GM12874 (cell line): ENCODE measurements around the gene ERC1.

Experiments used
- TF ChIP-seq, protein P1 (sequence below): IDR thresholded peaks from 2 replicates; pipeline ENCODE4 v1.5.1; 2011; ENCODE audit warnings: low read depth, mild to moderate bottlenecking, control low read depth, low read length, moderate library complexity; ENCODE audit not compliant: insufficient read depth

The ERC1 gene

DNA sequence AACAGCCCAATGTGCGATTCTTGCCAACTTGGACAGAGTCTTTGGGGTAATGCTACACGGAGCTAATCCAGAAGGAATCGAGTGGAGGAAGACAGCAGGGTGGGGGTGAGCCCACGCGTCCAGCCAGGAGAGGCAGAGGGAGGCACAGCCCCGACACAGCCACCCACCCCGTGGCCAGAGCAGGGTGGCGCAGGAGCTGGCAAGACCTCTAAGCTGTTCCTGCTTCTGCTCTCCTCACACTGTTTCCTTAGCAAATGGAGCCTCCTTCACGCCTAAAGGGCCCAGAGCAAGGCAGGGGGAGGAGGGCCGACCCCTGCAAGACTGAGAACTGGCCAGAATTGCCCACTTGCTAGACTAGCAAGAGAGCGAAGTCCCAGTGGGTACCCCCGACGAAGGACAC lies 511.8 kb downstream of the ERC1 start:
- TF ChIP-seq, protein P1, sequence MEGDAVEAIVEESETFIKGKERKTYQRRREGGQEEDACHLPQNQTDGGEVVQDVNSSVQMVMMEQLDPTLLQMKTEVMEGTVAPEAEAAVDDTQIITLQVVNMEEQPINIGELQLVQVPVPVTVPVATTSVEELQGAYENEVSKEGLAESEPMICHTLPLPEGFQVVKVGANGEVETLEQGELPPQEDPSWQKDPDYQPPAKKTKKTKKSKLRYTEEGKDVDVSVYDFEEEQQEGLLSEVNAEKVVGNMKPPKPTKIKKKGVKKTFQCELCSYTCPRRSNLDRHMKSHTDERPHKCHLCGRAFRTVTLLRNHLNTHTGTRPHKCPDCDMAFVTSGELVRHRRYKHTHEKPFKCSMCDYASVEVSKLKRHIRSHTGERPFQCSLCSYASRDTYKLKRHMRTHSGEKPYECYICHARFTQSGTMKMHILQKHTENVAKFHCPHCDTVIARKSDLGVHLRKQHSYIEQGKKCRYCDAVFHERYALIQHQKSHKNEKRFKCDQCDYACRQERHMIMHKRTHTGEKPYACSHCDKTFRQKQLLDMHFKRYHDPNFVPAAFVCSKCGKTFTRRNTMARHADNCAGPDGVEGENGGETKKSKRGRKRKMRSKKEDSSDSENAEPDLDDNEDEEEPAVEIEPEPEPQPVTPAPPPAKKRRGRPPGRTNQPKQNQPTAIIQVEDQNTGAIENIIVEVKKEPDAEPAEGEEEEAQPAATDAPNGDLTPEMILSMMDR: no peak

DNA sequence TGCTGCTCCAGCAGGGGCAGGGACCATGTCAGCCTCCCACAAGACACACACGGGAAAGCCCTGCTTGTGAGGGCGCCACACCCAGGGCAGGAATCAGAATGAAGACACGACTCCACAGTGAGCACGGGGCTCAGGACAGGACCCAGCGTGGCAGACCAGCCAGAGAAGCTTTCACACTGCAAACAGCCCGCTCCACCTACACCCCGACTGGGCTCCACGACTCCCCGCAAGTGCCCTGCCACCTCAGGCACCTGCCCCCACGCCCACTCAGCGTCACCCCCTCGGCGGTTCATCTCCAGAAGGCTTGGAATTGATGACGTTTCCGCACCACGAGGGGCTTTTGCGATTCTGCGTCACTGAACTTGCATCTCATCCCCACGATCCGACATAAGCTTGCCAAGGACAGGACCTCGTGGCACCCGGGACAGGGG lies 512.3 kb downstream of the ERC1 start:
- TF ChIP-seq, protein P1: no peak

DNA sequence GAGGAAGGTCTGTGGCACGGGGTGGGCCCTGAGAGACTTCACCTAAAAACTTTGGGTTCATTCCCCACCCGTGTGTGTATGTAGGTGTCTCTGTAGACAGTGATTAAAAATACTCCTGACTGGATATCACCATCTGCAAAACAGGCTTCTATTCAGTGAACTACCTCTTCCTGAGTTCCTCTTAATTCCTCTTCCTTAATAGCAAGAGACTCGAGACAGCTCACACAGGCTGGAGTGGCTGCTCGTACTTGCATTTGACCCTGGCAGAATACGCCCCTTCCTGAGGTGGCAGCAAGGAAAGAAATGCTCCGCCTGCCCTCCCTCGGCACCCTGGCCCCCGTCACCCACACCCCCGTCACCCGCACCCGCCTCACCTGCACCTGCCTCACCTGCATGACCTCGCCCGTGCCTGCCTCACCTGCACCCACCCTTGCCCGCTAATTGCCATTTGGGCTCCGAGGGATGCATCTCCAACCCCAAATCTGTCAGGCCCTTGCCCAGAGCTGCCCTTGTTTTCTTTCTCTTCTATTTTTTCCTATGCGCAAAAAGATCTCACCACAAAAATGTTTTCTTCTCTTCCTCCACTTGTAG lies 513.4 kb downstream of the ERC1 start:
- TF ChIP-seq, protein P1: no peak

DNA sequence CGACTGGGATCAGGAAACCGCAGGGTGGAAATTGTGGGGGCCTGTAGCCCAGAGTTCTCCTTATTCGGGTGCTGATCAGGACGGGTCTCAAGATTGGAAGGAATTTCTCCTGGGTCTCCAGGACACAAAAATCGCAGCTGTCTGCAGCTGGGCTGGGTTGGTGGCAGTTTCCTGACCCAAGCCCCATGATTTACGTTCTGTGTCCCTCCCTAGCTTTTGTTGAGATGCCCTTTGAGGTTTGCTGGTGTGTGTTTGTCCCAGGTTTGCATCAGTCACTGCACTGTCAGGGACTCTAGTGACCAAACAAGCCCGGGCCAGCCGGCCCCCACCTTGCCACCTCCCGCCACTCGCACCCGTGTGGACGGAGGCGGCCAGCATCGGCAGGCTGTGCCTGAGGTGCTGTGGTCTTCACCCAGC lies 513.9 kb downstream of the ERC1 start:
- TF ChIP-seq, protein P1: no peak

DNA sequence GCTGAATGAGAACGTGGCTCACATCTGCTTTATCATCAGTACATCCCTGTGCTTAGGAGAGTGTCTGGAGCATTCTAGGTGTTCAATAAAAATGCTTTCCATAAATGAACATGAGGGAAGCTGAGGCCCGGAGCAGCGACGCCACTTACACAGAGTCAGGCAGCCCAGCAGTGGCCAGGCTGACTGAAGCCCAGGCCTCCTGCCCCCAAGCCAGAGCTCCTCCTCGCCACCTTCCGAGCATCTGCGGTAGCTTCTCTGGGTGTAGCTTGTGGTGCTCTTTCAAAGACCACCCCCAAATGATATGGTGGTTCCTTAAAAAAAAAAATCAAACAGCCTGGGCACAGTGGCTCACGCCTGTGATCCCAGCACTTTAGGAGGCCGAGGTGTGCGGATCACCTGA lies 514.6 kb downstream of the ERC1 start:
- TF ChIP-seq, protein P1: no peak

DNA sequence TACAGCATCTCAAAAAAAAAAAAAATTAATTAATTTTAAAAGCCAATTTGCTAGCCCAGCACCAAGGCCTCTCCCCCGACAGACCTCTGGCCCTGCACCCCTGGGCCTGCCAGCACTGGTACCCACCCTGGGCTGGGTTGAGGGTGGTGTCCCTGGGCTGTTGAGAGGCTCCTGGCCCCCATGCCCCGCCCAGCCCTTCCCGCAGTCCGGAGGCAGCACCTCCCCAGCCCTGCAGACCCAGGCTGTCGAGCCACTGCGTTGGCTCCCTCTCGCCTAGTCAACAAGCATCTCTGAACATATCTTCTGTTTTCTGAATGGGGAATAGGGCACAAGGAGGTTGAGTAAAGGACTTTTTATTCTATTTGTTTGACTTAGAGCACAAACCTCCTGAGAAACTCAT lies 516.3 kb downstream of the ERC1 start:
- TF ChIP-seq, protein P1: no peak

DNA sequence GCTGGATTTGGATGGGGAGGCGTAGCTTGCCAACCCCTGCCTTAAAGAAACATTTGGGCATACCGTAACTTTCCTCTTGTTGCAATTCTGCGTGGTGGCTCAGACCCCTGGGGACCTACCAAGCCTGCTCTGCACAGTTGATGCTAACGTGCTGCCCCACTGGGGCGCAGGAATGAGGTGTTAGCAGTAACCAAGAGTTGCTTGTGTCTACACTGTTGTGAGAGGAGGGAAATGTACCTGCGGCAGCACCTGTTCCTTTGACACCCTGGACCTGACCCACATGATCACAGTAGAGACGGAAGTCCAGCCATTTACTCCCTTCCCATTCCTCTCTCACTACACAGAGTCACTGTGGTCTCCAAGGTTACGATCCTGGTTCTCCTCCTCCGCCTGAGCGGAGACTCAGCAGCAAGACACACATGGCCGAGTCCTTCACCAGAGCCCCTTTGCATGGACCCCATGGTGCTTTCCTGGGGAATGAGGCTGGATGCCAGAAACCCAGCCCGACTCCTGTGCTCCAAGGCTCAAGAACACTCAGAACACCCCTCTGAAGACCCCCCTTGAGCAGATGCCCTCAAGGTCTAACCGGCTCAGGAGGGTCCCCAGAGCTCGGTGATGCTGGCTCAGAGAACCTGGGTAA lies 518.5 kb downstream of the ERC1 start:
- TF ChIP-seq, protein P1: no peak
